ENCODE results near the gene DIDO1. TPM values are rescaled to one million over a fixed set of nuclear protein-coding genes. Genes with fewer than 3 reads are reported as not detected.

Gene DIDO1
- total and polyA plus RNA-seq, 2 of the 13 experiments (the other 11 are each of a cell fraction or from before 2014, with no cell fraction given), result 75.0 to 75.1 TPM

- TF ChIP-seq, protein P1, sequence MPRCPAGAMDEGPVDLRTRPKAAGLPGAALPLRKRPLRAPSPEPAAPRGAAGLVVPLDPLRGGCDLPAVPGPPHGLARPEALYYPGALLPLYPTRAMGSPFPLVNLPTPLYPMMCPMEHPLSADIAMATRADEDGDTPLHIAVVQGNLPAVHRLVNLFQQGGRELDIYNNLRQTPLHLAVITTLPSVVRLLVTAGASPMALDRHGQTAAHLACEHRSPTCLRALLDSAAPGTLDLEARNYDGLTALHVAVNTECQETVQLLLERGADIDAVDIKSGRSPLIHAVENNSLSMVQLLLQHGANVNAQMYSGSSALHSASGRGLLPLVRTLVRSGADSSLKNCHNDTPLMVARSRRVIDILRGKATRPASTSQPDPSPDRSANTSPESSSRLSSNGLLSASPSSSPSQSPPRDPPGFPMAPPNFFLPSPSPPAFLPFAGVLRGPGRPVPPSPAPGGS (CRISPR knock-in tag; IDR thresholded peaks at IDR 0.05), result 0 out of 2 replicates have a peak, but pooled peaks have one; percentile 13
- TF ChIP-seq, protein P2, sequence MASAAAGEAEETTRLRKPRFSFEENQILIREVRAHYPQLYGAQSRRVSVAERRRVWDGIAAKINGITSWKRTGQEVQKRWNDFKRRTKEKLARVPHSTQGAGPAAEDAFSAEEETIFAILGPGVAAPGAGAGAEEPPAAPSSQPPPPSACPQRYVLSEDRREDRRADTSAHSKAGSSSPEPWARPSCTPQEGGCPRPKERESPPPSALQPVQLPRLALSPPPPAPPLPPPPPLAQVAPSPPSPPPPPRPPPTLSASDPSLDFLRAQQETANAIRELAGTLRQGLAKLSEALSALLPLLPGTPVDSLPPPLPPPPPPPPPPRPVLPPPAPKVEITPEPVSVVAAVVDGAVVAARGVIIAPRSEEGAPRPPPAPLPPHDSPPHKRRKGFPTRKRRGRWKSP (CRISPR knock-in tag; IDR thresholded peaks at IDR 0.05), result peak; percentile 54; the same call in 1 of the 2 replicates
- TF ChIP-seq PCBP1 (IDR thresholded peaks at IDR 0.05; ENCODE audit: borderline replicate concordance, low read depth, low read length) (0 out of 2 replicates have a peak, but pooled peaks have one; percentile 0), ZNF20 (CRISPR knock-in tag; IDR thresholded peaks at IDR 0.05) (no peak), HOXD1 (CRISPR knock-in tag; IDR thresholded peaks at IDR 0.05) (no peak), ZSCAN20 (CRISPR knock-in tag; IDR thresholded peaks at IDR 0.05; ENCODE audit: borderline replicate concordance) (no peak), CBFB (CRISPR knock-in tag; IDR thresholded peaks at IDR 0.05) (no peak; the same call in 1 of the 2 replicates), SSRP1 (CRISPR knock-in tag; IDR thresholded peaks at IDR 0.05) (no peak; the same call in 1 of the 2 replicates), ZBTB21 (CRISPR knock-in tag; IDR thresholded peaks at IDR 0.05) (no peak), ZNF24 (IDR thresholded peaks at IDR 0.05) (no peak), ZNF782 (CRISPR knock-in tag; IDR thresholded peaks at IDR 0.05; ENCODE audit: borderline replicate concordance) (peak; percentile 76; the same call in 1 of the 2 replicates), SP4 (CRISPR knock-in tag; IDR thresholded peaks at IDR 0.05) (no peak), ZNF510 (CRISPR knock-in tag; IDR thresholded peaks at IDR 0.05; ENCODE audit: low read depth) (no peak; the same call in 1 of the 2 replicates), NCOA2 (CRISPR knock-in tag; IDR thresholded peaks at IDR 0.05) (no peak; the same call in 1 of the 2 replicates), ZNF251 (CRISPR knock-in tag; IDR thresholded peaks at IDR 0.05) (peak; percentile 44; the same call in 1 of the 2 replicates), FOXK2 (IDR thresholded peaks at IDR 0.05) (no peak)
- TF ChIP-seq, protein P3, sequence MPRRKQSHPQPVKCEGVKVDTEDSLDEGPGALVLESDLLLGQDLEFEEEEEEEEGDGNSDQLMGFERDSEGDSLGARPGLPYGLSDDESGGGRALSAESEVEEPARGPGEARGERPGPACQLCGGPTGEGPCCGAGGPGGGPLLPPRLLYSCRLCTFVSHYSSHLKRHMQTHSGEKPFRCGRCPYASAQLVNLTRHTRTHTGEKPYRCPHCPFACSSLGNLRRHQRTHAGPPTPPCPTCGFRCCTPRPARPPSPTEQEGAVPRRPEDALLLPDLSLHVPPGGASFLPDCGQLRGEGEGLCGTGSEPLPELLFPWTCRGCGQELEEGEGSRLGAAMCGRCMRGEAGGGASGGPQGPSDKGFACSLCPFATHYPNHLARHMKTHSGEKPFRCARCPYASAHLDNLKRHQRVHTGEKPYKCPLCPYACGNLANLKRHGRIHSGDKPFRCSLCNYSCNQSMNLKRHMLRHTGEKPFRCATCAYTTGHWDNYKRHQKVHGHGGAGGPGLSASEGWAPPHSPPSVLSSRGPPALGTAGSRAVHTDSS (CRISPR knock-in tag; conservative IDR thresholded peaks at IDR 0.05), result 0 out of 2 replicates have a peak, but pooled peaks have one; percentile 31
- TF ChIP-seq, protein P4, sequence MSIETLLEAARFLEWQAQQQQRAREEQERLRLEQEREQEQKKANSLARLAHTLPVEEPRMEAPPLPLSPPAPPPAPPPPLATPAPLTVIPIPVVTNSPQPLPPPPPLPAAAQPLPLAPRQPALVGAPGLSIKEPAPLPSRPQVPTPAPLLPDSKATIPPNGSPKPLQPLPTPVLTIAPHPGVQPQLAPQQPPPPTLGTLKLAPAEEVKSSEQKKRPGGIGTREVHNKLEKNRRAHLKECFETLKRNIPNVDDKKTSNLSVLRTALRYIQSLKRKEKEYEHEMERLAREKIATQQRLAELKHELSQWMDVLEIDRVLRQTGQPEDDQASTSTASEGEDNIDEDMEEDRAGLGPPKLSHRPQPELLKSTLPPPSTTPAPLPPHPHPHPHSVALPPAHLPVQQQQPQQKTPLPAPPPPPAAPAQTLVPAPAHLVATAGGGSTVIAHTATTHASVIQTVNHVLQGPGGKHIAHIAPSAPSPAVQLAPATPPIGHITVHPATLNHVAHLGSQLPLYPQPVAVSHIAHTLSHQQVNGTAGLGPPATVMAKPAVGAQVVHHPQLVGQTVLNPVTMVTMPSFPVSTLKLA (IDR thresholded peaks at IDR 0.05), result no peak
- TF ChIP-seq, protein P5, sequence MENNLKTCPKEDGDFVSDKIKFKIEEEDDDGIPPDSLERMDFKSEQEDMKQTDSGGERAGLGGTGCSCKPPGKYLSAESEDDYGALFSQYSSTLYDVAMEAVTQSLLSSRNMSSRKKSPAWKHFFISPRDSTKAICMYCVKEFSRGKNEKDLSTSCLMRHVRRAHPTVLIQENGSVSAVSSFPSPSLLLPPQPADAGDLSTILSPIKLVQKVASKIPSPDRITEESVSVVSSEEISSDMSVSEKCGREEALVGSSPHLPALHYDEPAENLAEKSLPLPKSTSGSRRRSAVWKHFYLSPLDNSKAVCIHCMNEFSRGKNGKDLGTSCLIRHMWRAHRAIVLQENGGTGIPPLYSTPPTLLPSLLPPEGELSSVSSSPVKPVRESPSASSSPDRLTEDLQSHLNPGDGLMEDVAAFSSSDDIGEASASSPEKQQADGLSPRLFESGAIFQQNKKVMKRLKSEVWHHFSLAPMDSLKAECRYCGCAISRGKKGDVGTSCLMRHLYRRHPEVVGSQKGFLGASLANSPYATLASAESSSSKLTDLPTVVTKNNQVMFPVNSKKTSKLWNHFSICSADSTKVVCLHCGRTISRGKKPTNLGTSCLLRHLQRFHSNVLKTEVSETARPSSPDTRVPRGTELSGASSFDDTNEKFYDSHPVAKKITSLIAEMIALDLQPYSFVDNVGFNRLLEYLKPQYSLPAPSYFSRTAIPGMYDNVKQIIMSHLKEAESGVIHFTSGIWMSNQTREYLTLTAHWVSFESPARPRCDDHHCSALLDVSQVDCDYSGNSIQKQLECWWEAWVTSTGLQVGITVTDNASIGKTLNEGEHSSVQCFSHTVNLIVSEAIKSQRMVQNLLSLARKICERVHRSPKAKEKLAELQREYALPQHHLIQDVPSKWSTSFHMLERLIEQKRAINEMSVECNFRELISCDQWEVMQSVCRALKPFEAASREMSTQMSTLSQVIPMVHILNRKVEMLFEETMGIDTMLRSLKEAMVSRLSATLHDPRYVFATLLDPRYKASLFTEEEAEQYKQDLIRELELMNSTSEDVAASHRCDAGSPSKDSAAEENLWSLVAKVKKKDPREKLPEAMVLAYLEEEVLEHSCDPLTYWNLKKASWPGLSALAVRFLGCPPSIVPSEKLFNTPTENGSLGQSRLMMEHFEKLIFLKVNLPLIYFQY (CRISPR knock-in tag; IDR thresholded peaks at IDR 0.05; ENCODE audit: borderline replicate concordance), result no peak
Observed at GRCh38 chr20:62970307-62971210, 44.3 kb upstream of the DIDO1 start (continued).

All from HepG2 (cell line).